A673 (cell line): ENCODE results near the gene TAF4. TPM values are rescaled to one million over a fixed set of nuclear protein-coding genes. Genes with fewer than 3 reads are reported as not detected.
"Not testable (repeated sequence)": the region's sequence is repeated elsewhere in the genome, so short reads cannot be mapped to it uniquely, and the experiment has no call there.

Source experiments
- BruUV-seq: library from RNA; stranded (reverse); fragments of 400-500 nt; replicated peaks from 2 replicates; lab custom pipeline; 2021; lab: Mats Ljungman, UMichigan
- CTCF ChIA-PET: fragments of 300-600 bp; sonication (Branson Sonifier 250); formaldehyde crosslinking; loops from one replicate; lab custom pipeline; 2022; ENCODE audit warnings: antibody characterized with exemption; lab: Charles Lee
- POLR2A ChIA-PET: fragments of 300-600 bp; sonication (Branson Sonifier 250); formaldehyde crosslinking; loops from one replicate; lab custom pipeline; 2022; ENCODE audit warnings: antibody characterized with exemption; ENCODE audit not compliant: low non-redundant PET; lab: Charles Lee
- DNase-seq: peaks from one replicate; pipeline ENCODE4 v3.0.0-alpha.2; 2015; ENCODE audit warnings: low spot score
- H3K27ac ChIP-seq: fragments of 200-600 bp; sonication (generic); 2 replicates; pipeline ENCODE4 v1.5.1; 2016; ENCODE audit warnings: mixed run types, low read depth, mild to moderate bottlenecking, mixed read lengths, antibody characterized with exemption, low read length; ENCODE audit not compliant: poor library complexity, severe bottlenecking
- H3K27me3 ChIP-seq: fragments of 200-600 bp; sonication (generic); replicated peaks from 2 replicates; pipeline ENCODE4 v1.6.1; 2017; ENCODE audit warnings: mixed run types, low read depth, mild to moderate bottlenecking, mixed read lengths, antibody characterized with exemption, low read length; ENCODE audit not compliant: insufficient read depth, poor library complexity
- H3K36me3 ChIP-seq: fragments of 200-600 bp; sonication (generic); 2 replicates; pipeline ENCODE4 v1.6.1; 2016; ENCODE audit warnings: mixed run types, mild to moderate bottlenecking, mixed read lengths, antibody characterized with exemption, low read length; ENCODE audit not compliant: insufficient read depth, poor library complexity, severe bottlenecking
- H3K4me1 ChIP-seq: fragments of 200-600 bp; sonication (generic); 2 replicates; pipeline ENCODE4 v1.6.1; 2017; ENCODE audit warnings: mixed run types, mild to moderate bottlenecking, mixed read lengths, antibody characterized with exemption, low read length; ENCODE audit not compliant: insufficient read depth, poor library complexity, severe bottlenecking
- H3K4me3 ChIP-seq: fragments of 200-600 bp; sonication (generic); 2 replicates; pipeline ENCODE4 v1.5.1; 2016; ENCODE audit warnings: low read depth, mixed run types, mild to moderate bottlenecking, mixed read lengths, low read length; ENCODE audit not compliant: poor library complexity, severe bottlenecking
- H3K9me3 ChIP-seq: fragments of 200-600 bp; sonication (generic); 2 replicates; pipeline ENCODE4 v1.6.1; 2016; ENCODE audit warnings: mixed run types, low read depth, mild to moderate bottlenecking, mixed read lengths, antibody characterized with exemption, low read length; ENCODE audit not compliant: poor library complexity, severe bottlenecking
- EZH2 ChIP-seq: fragments of 200-600 bp; sonication (generic); IDR thresholded peaks from 2 replicates; pipeline ENCODE4 v1.6.1; 2017; ENCODE audit warnings: borderline replicate concordance, low read depth, mild to moderate bottlenecking, mixed read lengths, antibody characterized with exemption, low read length; ENCODE audit not compliant: poor library complexity, severe bottlenecking
- intact Hi-C: fragments of 100-400 bp; cut with micrococcal nuclease; formaldehyde crosslinking; loops from one replicate; pipeline ENCODE4 v1.10.0; 2022; ENCODE audit not compliant: unreplicated experiment
- total RNA-seq: library from RNA; stranded (reverse); gene quantifications from 2 replicates; pipeline ENCODE4 v1.2.3, GENCODE V29; 2021
- TF ChIP-seq, protein P1 (sequence below): fragments of 300-800, 200-600 bp; sonication (generic); conservative IDR thresholded peaks from 2 replicates; pipeline ENCODE4 v1.5.1; 2017; ENCODE audit warnings: low read depth, mild to moderate bottlenecking, antibody characterized with exemption, low read length, moderate library complexity, mixed read lengths

The TAF4 gene
- total RNA-seq, 1 experiment from 2014 or later: 37.0 TPM

DNA sequence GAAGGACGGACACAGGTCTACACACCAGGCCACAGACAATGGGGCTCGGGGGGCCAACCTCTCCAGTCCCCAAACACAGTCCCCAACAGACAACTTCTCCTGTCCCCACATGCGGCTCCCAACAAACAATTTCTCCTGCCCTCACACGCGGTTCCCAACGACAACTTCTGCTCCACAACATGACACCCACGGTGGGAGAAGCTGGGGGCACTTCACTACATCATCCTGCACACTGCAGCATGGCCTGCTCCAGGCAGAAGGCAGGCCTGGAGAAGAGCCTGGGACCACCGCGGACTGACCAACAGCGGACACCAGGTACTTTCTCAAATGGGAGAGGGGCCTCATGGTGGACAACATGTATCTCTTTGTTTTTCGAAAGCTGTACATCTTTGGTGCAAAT is 6.7 kb downstream of the TAF4 start:
- intact Hi-C loops: no loop called here
- ChIA-PET POLR2A (no interaction called here), CTCF (no interaction called here)
- Histone ChIP-seq H3K36me3 (peaks cover 7% of the 10 kb centered on the region), H3K9me3 (no peaks in the 10 kb centered on the region), H3K4me1 (peaks cover 5% of the 10 kb centered on the region), H3K27me3 (no peaks in the 10 kb centered on the region), H3K4me3 (no peak overlapping the region), H3K27ac (no peak overlapping the region)
- no peak for DNase-seq
- TF ChIP-seq, protein P1, sequence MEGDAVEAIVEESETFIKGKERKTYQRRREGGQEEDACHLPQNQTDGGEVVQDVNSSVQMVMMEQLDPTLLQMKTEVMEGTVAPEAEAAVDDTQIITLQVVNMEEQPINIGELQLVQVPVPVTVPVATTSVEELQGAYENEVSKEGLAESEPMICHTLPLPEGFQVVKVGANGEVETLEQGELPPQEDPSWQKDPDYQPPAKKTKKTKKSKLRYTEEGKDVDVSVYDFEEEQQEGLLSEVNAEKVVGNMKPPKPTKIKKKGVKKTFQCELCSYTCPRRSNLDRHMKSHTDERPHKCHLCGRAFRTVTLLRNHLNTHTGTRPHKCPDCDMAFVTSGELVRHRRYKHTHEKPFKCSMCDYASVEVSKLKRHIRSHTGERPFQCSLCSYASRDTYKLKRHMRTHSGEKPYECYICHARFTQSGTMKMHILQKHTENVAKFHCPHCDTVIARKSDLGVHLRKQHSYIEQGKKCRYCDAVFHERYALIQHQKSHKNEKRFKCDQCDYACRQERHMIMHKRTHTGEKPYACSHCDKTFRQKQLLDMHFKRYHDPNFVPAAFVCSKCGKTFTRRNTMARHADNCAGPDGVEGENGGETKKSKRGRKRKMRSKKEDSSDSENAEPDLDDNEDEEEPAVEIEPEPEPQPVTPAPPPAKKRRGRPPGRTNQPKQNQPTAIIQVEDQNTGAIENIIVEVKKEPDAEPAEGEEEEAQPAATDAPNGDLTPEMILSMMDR: no peak
- no peak for TF ChIP-seq EZH2
- BruUV-seq: no TSS peak

DNA sequence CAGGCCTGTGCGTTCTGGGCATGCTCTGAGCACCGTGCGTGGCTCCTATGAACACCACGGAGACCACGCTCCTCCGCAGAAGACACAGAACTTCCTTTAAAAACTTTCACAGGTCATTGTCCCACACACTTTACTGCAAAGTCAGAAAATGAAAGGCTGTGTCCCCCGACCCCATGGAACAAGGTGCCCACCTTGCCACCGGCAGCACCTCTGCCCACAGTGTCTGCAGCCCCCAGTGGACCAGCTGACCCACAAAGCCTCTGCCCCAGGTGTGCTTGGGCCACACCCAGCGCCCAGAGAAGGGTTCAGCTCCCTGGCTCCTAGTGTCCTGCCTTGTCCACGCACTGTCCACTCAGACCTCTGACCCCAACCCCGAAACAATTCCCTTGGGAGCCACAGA is 8.7 kb downstream of the TAF4 start:
- no peaks in the 10 kb centered on the region for H3K4me1 ChIP-seq
- ChIA-PET POLR2A (no interaction called here), CTCF (no interaction called here)
- no TSS peak for BruUV-seq
- no peaks in the 10 kb centered on the region for H3K9me3 ChIP-seq
- intact Hi-C loops: no loop called here
- DNase-seq: no peak
- H3K36me3 ChIP-seq: no peaks in the 10 kb centered on the region
- TF ChIP-seq, protein P1: no peak
- no peak for TF ChIP-seq EZH2
- no peak overlapping the region for H3K27ac ChIP-seq
- H3K27me3 ChIP-seq: no peaks in the 10 kb centered on the region
- H3K4me3 ChIP-seq: no peak overlapping the region

DNA sequence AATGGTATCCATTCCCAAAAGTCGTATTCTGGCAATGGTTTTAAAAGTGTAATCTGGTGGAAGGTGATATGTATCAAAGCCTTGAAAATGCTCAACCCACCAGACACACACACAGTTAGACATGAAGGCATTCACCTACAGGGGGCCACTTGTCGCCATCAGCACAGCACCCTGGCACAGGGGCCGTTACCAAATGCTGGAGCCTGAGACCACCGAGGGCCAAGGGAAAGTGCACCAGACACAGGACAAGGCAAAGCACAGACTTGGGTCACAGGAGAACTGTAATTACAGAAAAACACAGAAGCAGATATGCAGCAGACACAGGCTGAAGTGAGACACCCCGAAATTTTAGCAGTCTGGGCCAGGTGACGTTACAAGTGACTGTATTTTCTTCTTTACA is 9.3 kb downstream of the TAF4 start:
- no peaks in the 10 kb centered on the region for H3K4me1 ChIP-seq
- H3K27ac ChIP-seq: no peak overlapping the region
- no TSS peak for BruUV-seq
- no peak for TF ChIP-seq EZH2
- POLR2A ChIA-PET: no interaction called here
- H3K4me3 ChIP-seq: no peak overlapping the region
- CTCF ChIA-PET: no interaction called here
- DNase-seq: no peak
- intact Hi-C loops: no loop called here
- H3K9me3 ChIP-seq: no peaks in the 10 kb centered on the region
- H3K36me3 ChIP-seq: no peaks in the 10 kb centered on the region
- no peaks in the 10 kb centered on the region for H3K27me3 ChIP-seq

DNA sequence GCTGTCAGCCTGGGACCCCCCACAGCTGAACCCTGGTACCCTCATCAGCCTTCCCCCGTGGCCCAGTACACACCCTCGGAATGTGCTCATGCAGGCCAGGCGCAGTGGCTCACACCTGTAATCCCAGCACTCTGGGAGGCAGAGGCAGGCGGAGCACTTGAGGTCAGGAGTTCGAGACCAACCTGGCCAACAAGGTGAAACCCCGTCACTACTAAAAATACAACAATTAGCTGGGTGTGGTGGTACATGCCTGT is 9.9 kb downstream of the TAF4 start:
- H3K36me3 ChIP-seq, H3K27ac ChIP-seq, BruUV-seq, H3K4me3 ChIP-seq, CTCF ChIA-PET, POLR2A ChIA-PET, H3K4me1 ChIP-seq, H3K27me3 ChIP-seq, H3K9me3 ChIP-seq, DNase-seq, intact Hi-C loops: not testable (repeated sequence)
